Natural killer cell (primary cell): ENCODE measurements around the gene FUBP3. TPM values are rescaled to one million over a fixed set of nuclear protein-coding genes. Genes with fewer than 3 reads are reported as not detected.

Experiments used
- ATAC-seq, 3 donors: fragments of 150-1000 bp in 2 of 3; fragments of 200-7000 bp in 1 of 3; cut with Tn5 transposase; 1 replicate in 1 of 3; 2 replicates in 2 of 3; pipeline ENCODE4 v1.10.0; 2021; ENCODE audit warnings: mild to moderate bottlenecking in 2 of 3, moderate library complexity in 2 of 3
- DNase-seq, 2 donors: peaks; one replicate each; pipeline versions ENCODE4 v3.0.0 to v3.0.0-alpha.2; 2013 to 2021; ENCODE audit warnings: mixed read lengths in 1 of 2
- H3K27ac ChIP-seq: one replicate; pipeline ENCODE4 v1.5.1; 2013; ENCODE audit warnings: mild to moderate bottlenecking, low read length
- H3K27me3 ChIP-seq: one replicate; pipeline ENCODE4 v1.6.1; 2013; ENCODE audit warnings: low read length; ENCODE audit not compliant: control insufficient read depth, insufficient read depth
- H3K36me3 ChIP-seq: one replicate; pipeline ENCODE4 v1.6.1; 2013; ENCODE audit warnings: low read length; ENCODE audit not compliant: control insufficient read depth, insufficient read depth
- H3K4me1 ChIP-seq: one replicate; pipeline ENCODE4 v1.6.1; 2013; ENCODE audit warnings: low read length; ENCODE audit not compliant: control insufficient read depth, insufficient read depth
- H3K4me3 ChIP-seq: one replicate; pipeline ENCODE4 v1.5.1; 2013; ENCODE audit warnings: low read length
- H3K9me3 ChIP-seq: one replicate; pipeline ENCODE4 v1.6.1; 2013; ENCODE audit warnings: low read length; ENCODE audit not compliant: control insufficient read depth, insufficient read depth
- H3K27ac Mint-ChIP-seq, 2 donors: one replicate each; pipeline ENCODE4 v1.8.0; 2022; ENCODE audit warnings: mild to moderate bottlenecking in 2 of 2, mixed read lengths in 2 of 2, moderate library complexity in 1 of 2
- H3K27me3 Mint-ChIP-seq, 2 donors: one replicate each; pipeline ENCODE4 v1.8.0; 2022; ENCODE audit warnings: low read depth in 2 of 2, mixed read lengths in 2 of 2
- H3K36me3 Mint-ChIP-seq: one replicate; pipeline ENCODE4 v1.8.0; 2022; ENCODE audit warnings: mixed read lengths
- H3K4me1 Mint-ChIP-seq, 2 donors: one replicate each; pipeline ENCODE4 v1.8.0; 2022; ENCODE audit warnings: mixed read lengths in 2 of 2
- H3K4me3 Mint-ChIP-seq: one replicate; pipeline ENCODE4 v1.8.0; 2022; ENCODE audit warnings: mild to moderate bottlenecking, moderate library complexity, mixed read lengths
- H3K9me3 Mint-ChIP-seq, 2 donors: one replicate each; pipeline ENCODE4 v1.8.0; 2022; ENCODE audit warnings: mixed read lengths in 2 of 2
- WGBS: methylation state at CpG from one replicate; pipeline ENCODE4 v1.1.7; 2013; ENCODE audit warnings: missing lambda C conversion rate; ENCODE audit not compliant: insufficient coverage; 5-methylcytosine and 5-hydroxymethylcytosine counted together
- intact Hi-C: fragments of 100-400 bp; cut with micrococcal nuclease; formaldehyde crosslinking; loops from one replicate; pipeline ENCODE4 v1.14.2; 2022
- total RNA-seq, 4 donors: library from RNA; stranded (reverse); fragments of 120-200 nt in 1 of 4; gene quantifications; one replicate each; pipeline versions ENCODE4 v1.2.3 to v1.2.4, GENCODE V29; 2013 to 2022
- TF ChIP-seq, protein P1 (sequence below): fragments of 200-600 bp; IDR thresholded peaks from one replicate; pipeline ENCODE4 v1.8.0; 2022; ENCODE audit warnings: antibody characterized with exemption

The FUBP3 gene
- total RNA-seq, 3 donors from 2014 or later (not counting 1 experiment from before 2014, with no cell fraction given): 40.8 to 45.2 (median 41.3) TPM

DNA sequence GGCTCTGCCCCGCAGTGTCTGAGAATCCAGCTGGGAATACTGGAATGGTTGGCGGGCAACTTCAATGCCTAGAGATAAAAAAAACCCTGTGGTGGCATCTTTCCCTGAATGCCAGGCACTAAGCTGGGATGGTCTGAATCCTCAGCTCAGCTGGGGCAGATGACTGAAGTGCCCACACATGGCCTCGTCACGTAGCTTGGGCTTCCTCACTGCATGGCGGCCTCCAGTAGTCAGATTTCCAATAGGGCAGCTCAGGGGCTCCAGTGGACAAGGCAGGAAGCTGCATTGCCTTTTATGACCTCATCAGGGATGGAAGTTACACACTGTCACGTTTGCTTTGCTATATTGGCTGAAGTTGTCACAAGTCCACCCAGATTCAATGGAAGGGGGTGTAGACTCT is 24.3 kb upstream of the FUBP3 start:
- no peak for DNase-seq
- H3K9me3 ChIP-seq: no peaks in the 10 kb centered on the region
- H3K27ac ChIP-seq: no peak overlapping the region
- no peaks in the 10 kb centered on the region for H3K27me3 ChIP-seq
- Mint-ChIP-seq H3K36me3 (no peaks in the 10 kb centered on the region), H3K9me3 (no peaks in the 10 kb centered on the region), H3K4me1 (no peaks in the 10 kb centered on the region), H3K4me3 (no peak overlapping the region), H3K27me3 (peaks cover 6 to 8% of the 10 kb centered on the region in 2 donors), H3K27ac (no peak overlapping the region)
- WGBS: 82% methylated on average over 6 of the region's 6 CpGs
- intact Hi-C loops: no loop called here
- ATAC-seq: no peak
- TF ChIP-seq, protein P1, sequence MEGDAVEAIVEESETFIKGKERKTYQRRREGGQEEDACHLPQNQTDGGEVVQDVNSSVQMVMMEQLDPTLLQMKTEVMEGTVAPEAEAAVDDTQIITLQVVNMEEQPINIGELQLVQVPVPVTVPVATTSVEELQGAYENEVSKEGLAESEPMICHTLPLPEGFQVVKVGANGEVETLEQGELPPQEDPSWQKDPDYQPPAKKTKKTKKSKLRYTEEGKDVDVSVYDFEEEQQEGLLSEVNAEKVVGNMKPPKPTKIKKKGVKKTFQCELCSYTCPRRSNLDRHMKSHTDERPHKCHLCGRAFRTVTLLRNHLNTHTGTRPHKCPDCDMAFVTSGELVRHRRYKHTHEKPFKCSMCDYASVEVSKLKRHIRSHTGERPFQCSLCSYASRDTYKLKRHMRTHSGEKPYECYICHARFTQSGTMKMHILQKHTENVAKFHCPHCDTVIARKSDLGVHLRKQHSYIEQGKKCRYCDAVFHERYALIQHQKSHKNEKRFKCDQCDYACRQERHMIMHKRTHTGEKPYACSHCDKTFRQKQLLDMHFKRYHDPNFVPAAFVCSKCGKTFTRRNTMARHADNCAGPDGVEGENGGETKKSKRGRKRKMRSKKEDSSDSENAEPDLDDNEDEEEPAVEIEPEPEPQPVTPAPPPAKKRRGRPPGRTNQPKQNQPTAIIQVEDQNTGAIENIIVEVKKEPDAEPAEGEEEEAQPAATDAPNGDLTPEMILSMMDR: no peak
- H3K4me3 ChIP-seq: no peak overlapping the region
- H3K36me3 ChIP-seq: no peaks in the 10 kb centered on the region
- no peaks in the 10 kb centered on the region for H3K4me1 ChIP-seq

DNA sequence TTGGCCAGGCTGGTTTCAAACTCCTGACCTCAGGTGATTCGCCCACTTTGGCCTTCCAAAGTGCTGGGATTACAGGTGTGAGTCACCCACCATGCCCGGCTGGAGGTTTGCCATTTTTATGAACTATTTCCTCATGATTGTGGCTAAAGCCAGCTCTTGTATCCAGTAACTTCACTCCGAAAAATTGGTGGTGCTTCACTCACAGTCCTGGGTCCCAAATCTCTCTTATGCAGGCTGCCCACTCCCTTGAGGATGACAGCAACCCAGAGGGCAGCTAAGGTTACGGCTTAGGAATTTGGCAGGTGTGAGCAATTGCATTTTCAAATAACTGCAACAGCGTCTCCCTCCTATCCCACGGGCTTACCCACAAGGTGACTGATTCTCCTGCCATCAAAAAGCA is 23.4 kb upstream of the FUBP3 start:
- Histone ChIP-seq H3K27me3 (no peaks in the 10 kb centered on the region), H3K9me3 (no peaks in the 10 kb centered on the region), H3K4me1 (no peaks in the 10 kb centered on the region), H3K4me3 (no peak overlapping the region), H3K36me3 (no peaks in the 10 kb centered on the region), H3K27ac (no peak overlapping the region)
- Mint-ChIP-seq H3K27me3 (peaks cover 6 to 8% of the 10 kb centered on the region in 2 donors), H3K4me1 (no peaks in the 10 kb centered on the region), H3K36me3 (no peaks in the 10 kb centered on the region), H3K27ac (no peak overlapping the region), H3K4me3 (no peak overlapping the region), H3K9me3 (no peaks in the 10 kb centered on the region)
- intact Hi-C loops: no loop called here
- no peak for DNase-seq
- TF ChIP-seq, protein P1: no peak
- ATAC-seq: no peak
- 69% methylated on average over 6 of the region's 6 CpGs for WGBS

DNA sequence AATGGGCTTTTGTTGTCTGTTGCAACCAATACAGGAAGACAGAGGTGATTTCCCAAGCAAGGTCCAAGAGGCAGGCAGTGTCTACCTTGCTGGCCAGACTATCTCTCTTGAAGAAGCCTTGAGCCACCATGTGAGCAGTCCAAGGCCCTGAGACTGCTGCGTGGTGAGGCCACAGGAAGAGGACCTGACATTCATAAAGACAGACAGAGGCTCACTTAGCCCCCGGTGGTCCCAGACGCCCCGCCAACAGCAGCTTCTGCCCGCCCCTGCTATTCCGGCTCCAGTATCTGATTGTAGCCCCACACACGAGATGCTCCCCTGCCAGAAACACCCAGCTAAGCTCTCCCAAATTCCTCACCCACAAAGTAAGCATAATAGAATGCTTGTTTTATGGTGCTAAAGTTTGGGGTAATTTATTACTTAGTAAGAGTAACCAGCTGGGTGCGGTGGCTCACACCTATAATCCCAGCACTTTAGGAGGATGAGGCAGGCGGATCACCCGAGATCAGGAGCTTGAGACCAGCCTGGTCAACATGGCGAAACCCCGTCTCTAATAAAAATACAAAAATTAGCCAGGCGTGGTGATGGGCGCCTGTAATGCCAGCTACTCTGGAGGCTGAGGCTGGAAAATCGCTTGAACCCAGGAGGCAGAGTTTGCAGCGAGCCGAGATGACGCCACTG is 22.8 kb upstream of the FUBP3 start:
- no peak overlapping the region for H3K4me3 Mint-ChIP-seq
- DNase-seq: no peak
- no peaks in the 10 kb centered on the region for H3K36me3 Mint-ChIP-seq
- no peaks in the 10 kb centered on the region for H3K4me1 Mint-ChIP-seq
- peaks cover 6 to 8% of the 10 kb centered on the region in 2 donors for H3K27me3 Mint-ChIP-seq
- 83% methylated on average over 17 of the region's 18 CpGs for WGBS
- TF ChIP-seq, protein P1: no peak
- Histone ChIP-seq H3K27ac (no peak overlapping the region), H3K27me3 (no peaks in the 10 kb centered on the region), H3K9me3 (no peaks in the 10 kb centered on the region), H3K4me3 (no peak overlapping the region), H3K4me1 (no peaks in the 10 kb centered on the region), H3K36me3 (no peaks in the 10 kb centered on the region)
- intact Hi-C loops: no loop called here
- no peak for ATAC-seq
- no peaks in the 10 kb centered on the region for H3K9me3 Mint-ChIP-seq
- no peak overlapping the region for H3K27ac Mint-ChIP-seq

DNA sequence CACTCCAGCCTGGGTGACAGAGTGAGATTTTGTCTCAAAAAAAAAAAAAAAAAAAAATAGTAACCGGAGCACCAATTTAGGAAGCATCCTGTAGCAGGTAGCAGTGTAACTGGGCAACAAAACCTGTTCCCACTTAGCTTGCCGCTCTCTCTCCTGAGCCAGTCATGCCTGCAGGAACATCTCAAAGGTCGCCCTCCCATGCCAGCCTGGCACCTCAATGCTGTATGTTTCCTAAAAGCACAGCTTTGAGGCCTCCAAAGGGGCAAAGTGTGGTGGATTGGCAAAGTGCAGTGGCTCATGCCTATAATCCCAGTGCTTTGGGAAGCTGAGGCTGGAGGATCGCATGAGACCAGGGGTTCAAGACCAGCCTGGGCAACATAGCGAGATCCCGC is 22.3 kb upstream of the FUBP3 start:
- H3K4me3 Mint-ChIP-seq: no peak overlapping the region
- peaks cover 6 to 9% of the 10 kb centered on the region in 2 donors for H3K27me3 Mint-ChIP-seq
- TF ChIP-seq, protein P1: no peak
- ATAC-seq (no peak), DNase-seq (no peak)
- intact Hi-C loops: no loop called here
- no peaks in the 10 kb centered on the region for H3K36me3 Mint-ChIP-seq
- Histone ChIP-seq H3K9me3 (no peaks in the 10 kb centered on the region), H3K4me3 (no peak overlapping the region), H3K27me3 (no peaks in the 10 kb centered on the region), H3K36me3 (no peaks in the 10 kb centered on the region), H3K4me1 (no peaks in the 10 kb centered on the region), H3K27ac (no peak overlapping the region)
- H3K4me1 Mint-ChIP-seq: no peaks in the 10 kb centered on the region
- no peak overlapping the region for H3K27ac Mint-ChIP-seq
- no peaks in the 10 kb centered on the region for H3K9me3 Mint-ChIP-seq
- WGBS: 93% methylated on average over 6 of the region's 6 CpGs
